HT1080 (cell line): Measurements from ENCODE around the gene TBX4. TPM values are rescaled to one million over a fixed set of nuclear protein-coding genes. Genes with fewer than 3 reads are reported as not detected.

Source experiments
- DNase-seq: peaks from one replicate; pipeline ENCODE4 v3.0.0-alpha.2; 2015; ENCODE audit warnings: low read depth
- polyA plus RNA-seq, 2 experiments: library from polyadenylated mRNA; depleted of rRNA; stranded (reverse); fragments of >200 nt; gene quantifications; 2 replicates each; pipeline ENCODE4 v1.2.3, GENCODE V29; 2015
- total RNA-seq: library from RNA; depleted of rRNA; stranded (reverse); fragments of >200 nt; shearing (Covaris generic); gene quantifications from 2 replicates; pipeline ENCODE4 v1.2.3, GENCODE V29; 2014; rRNA removed

Gene TBX4
- total RNA-seq = not detected in 2 replicates
- not detected in 2 replicates for polyA plus RNA-seq (2015; cell fraction: cytosol; rRNA removed)
- not detected in 2 replicates for polyA plus RNA-seq (2015; cell fraction: nucleus; rRNA removed)

- DNase-seq = no peak
These were observed at the start of gene TBX4 for GRCh38 chr17:61452301-61453290. TBX4 (plus strand) TSS chr17:61452422; CDS start chr17:61456491, 4,069 bp downstream.

GRCh38 chr17:61402978-61403800 lies 49.0 kb upstream of the TBX4 start:
- no peak for DNase-seq

- no peak for DNase-seq
These were observed 48.2 kb upstream of the TBX4 start for GRCh38 chr17:61403801-61404662.

GRCh38 chr17:61404663-61404912 lies 47.6 kb upstream of the TBX4 start:
- DNase-seq = no peak

- DNase-seq = no peak
These were observed 47.1 kb upstream of the TBX4 start for GRCh38 chr17:61404913-61405685.

GRCh38 chr17:61405686-61406536 lies 46.3 kb upstream of the TBX4 start:
- DNase-seq = no peak

GRCh38 chr17:61406537-61406845 lies 45.7 kb upstream of the TBX4 start:
- no peak for DNase-seq

- DNase-seq = no peak
These were observed 45.0 kb upstream of the TBX4 start for GRCh38 chr17:61406971-61407911.

- no peak for DNase-seq
These were observed 43.8 kb upstream of the TBX4 start for GRCh38 chr17:61408151-61409041.

GRCh38 chr17:61409301-61410112 lies 42.7 kb upstream of the TBX4 start:
- no peak for DNase-seq

- no peak for DNase-seq
These were observed 41.8 kb upstream of the TBX4 start for GRCh38 chr17:61410141-61411010.

- no peak for DNase-seq
These were observed 41.3 kb upstream of the TBX4 start for GRCh38 chr17:61411011-61411260.

GRCh38 chr17:61411261-61412142 lies 40.7 kb upstream of the TBX4 start:
- no peak for DNase-seq

- DNase-seq = peak; percentile 59
These were observed 39.9 kb upstream of the TBX4 start for GRCh38 chr17:61412143-61412859.
